ENCODE results near the gene CPLX3.

The CPLX3 gene

GRCh38 chr15:74843891-74844299 is 17.5 kb downstream of the CPLX3 start:
- DNase-seq (ENCODE audit: low read depth in 2 of 3, low spot score in 2 of 3): no peak

DNA sequence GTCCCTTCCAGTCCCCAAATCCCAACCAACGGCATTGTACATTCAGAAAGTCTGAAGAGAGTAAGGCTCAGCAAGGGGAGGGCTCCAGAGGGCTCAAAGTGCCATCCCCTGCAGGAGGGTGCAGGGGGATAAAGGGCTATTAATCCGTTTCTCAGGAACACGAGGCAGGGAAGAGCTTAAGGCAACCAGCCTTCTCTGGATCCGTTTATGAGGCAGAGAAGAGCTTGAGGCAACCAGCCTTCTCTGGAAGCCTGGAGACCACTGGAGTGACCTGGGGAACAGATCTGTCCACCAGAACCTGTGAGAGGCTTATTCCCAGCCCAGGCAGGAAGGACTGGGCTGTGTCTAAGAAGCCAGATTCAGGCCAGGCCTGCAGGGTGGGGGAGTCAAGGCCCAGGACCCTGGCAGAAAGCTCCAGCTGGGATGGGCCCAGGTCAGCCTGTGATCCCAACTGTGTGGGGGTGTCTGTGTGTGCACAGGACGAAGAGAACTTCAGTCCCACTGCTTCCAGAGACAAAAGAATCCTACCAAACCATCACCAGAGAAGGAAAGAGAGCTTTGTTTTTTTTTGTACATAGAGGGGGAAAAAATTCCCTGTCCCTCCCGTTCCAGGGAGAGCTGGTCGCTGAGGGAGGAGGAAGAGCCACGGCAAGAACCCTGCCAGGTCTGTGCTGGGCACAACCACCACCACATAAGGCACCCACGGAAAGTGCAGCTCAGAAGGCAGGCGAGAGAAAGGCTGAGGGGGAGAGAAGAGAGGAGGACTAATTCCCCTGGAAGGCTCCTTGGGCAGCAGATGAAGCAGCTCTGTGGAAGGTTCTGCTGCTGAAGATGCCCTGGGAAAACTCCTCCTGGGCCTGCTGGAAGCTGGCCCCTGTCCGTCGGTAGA is 18.1 kb downstream of the CPLX3 start:
- no peak for DNase-seq (ENCODE audit: low read depth in 2 of 3, low spot score in 2 of 3)

- no peak for DNase-seq (ENCODE audit: low read depth in 2 of 3, low spot score in 2 of 3)
Measured at GRCh38 chr15:74845208-74845568, 18.8 kb downstream of the CPLX3 start.

DNA sequence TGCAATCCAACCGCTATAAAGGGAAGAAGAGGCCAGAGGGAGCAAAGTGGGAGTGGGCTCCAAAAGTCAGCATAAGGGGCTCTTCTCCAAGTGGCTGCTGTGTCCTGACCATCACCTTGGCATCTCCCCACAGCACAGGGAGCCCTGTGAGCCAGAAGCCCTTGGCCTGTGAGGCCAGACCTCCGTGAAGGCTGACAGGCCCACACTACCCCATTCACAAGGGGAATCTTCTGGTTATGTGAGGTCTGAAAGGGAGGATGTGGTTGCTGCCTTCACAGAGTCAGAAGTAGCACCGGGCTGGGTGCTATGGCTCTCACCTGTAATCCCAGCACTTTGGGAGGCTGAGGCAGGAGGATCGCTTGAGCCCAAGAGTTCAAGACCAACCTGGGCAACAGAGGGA is 19.2 kb downstream of the CPLX3 start:
- no peak for DNase-seq (ENCODE audit: low read depth in 2 of 3, low spot score in 2 of 3)

DNA sequence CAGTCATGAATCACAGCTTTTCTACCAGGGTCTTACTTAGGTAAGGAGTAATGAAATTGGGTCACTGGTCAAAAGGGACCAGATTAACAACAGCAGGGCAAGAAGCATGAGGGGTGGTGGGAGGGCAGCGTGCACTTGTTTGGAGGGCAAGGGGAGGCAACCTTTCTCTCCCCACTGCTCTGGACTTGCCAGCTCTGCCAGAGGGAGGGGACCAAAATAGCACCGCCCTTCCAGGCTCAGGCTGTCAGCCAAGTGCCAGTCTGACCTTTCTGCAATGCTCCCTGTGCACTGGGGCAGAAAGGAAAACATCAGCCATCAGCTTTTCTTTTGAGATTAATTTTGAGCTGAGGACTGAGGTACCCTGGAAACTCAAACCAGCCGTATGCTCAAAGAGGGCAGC is 21.0 kb downstream of the CPLX3 start:
- no peak for DNase-seq (ENCODE audit: low read depth in 2 of 3, low spot score in 2 of 3)

DNA sequence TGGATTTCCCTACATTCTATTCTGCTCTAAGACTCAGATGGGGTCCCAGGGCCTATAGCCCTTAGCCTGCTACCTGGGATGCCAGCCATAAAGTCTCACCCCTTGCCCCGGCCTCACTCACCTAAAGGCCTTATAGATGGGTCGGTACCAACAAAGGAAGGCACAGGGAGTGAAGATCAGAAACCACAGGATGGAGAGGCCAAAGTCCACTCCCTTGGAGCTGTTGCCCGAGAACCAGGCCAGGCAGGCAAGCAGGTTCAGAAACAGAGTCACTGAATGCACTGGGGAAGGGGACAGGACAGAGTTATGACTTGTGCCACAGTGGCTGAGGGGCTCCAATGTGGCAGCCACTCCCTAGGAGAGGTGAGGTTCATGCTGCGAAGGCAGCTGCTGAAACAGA is 24.0 kb downstream of the CPLX3 start:
- no peak for DNase-seq (ENCODE audit: low read depth in 2 of 3, low spot score in 2 of 3)

DNA sequence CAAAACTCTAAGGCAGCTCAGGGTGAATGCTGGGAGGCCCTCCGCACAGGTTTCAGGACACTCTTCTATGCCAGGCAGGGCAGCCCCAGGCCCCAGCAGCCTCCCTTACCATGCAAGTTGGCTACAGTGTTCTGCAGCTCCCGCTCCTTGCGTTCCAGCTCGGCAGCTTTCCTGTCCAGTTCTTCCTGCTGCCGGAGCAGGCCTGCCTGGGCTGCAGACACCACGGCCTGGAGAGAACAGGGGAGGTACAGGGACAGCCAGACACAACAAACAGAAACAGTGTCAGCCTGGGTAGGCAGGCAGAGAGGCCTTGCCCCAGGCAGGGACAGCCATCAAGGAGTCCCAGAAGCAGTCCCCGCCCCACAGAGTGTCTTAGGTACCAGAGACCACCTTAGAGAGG is 25.5 kb downstream of the CPLX3 start:
- no peak for DNase-seq (ENCODE audit: low read depth in 2 of 3, low spot score in 2 of 3)

GRCh38 chr15:74854453-74855022 is 28.1 kb downstream of the CPLX3 start:
- DNase-seq (ENCODE audit: low read depth in 2 of 3, low spot score in 2 of 3): no peak

DNA sequence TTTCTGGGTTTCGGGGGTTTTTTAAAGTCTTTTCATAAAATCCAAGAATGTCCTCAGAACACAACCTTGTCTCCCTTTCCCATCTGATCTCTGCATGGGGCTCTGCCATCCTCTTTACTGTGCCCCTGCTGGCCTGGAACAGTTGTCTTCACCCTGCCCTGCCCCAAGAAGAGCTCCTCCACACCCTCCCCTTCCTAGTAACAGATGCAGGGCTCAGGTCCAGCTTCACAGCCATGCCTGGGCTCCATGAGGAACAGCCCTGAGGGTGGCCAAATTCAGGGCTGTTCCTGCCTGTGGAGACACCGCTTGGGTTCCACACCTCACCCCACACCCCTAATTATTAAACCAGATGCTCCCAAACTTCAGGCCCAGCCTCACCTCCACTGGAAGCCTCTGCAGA is 29.4 kb downstream of the CPLX3 start:
- no peak for DNase-seq (ENCODE audit: low read depth in 2 of 3, low spot score in 2 of 3)

- no peak for DNase-seq (ENCODE audit: low read depth in 2 of 3, low spot score in 2 of 3)
Measured at GRCh38 chr15:74856537-74856936, 30.1 kb downstream of the CPLX3 start.

DNA sequence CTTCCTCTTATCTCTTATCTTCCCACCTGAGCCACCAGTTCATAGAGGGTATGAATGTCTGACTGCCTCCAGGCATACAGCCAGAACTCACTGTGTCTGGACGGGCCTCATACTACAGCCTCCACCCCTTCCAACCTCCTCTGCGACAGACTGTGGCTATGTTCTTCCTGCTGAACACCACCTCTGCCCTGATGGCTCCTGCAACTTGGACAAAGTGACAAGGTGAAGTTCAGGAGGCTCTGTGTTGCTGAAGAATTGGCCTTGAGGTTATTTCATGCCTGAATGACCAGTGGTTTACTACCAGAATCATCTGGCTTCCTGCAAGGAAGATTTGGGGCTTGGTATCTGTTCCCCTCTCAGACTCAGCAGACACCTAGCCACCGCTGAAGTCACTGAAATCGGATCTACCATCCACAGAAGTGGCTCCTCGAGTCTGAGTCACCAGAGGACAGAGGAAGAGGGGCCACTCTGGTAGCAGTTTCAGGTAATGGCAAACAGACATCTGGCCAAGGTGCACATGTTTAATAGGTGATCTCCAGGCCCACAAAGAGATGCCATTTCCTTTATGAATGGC is 30.7 kb downstream of the CPLX3 start:
- DNase-seq (ENCODE audit: low read depth in 2 of 3, low spot score in 2 of 3): no peak

- no peak for DNase-seq (ENCODE audit: low read depth in 2 of 3, low spot score in 2 of 3)
Measured at GRCh38 chr15:74857671-74858368, 31.4 kb downstream of the CPLX3 start.

DNA sequence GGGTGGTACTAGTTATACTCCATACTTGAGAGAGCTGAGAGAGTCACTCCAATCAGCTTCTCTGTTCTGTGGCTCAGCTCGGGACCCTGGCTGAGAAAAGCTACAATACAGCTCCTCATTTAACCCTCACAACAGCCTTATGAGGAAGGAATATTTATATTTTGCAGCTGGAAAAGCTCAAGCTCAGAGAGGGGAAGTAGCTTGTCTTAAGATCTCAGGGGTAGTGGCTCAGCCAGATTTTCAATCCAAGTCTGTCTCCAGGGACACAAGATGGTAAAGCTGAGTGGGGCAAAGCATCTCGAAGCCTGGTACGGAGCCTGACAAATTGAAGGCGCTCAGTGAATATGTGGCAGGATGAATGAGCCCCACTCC is 31.9 kb downstream of the CPLX3 start:
- DNase-seq (ENCODE audit: low read depth in 2 of 3, low spot score in 2 of 3): no peak

GRCh38 chr15:74863239-74864056 is 37.0 kb downstream of the CPLX3 start:
- DNase-seq (ENCODE audit: low read depth in 2 of 3, low spot score in 2 of 3): no peak

GRCh38 chr15:74864296-74864695 is 37.9 kb downstream of the CPLX3 start:
- no peak for DNase-seq (ENCODE audit: low read depth in 2 of 3, low spot score in 2 of 3)

- no peak for DNase-seq (ENCODE audit: low read depth in 2 of 3, low spot score in 2 of 3)
Measured at GRCh38 chr15:74865316-74865715, 38.9 kb downstream of the CPLX3 start.

- DNase-seq (ENCODE audit: low read depth in 2 of 3, low spot score in 2 of 3): no peak
Measured at GRCh38 chr15:74866090-74866489, 39.7 kb downstream of the CPLX3 start.

DNA sequence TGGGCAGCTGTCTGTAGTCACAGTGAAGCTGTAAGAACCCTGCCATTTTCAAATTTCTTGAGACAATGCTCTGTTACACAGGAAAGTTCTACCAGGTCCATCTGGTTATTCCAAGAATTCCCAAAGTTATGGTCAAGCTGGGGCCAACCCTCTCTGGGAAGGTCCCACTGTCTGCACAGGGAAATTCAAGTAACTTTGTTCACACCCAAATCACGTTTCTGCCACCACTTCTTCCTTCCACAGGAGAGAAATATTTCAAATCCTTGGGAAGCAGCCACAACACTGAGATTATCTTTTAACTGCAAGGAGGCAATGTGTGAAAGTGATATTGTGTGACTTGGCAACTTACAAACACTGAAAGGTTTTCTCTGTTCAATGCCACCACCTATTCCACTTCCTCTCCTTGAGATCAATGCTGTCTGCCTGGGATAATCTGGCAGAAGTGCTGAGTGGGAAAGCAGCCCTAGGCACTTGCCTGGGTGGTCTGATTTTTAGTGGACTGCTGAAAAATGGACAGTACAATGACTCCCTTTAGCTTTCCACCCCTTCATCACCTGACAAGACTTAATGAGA is 41.1 kb downstream of the CPLX3 start:
- DNase-seq (ENCODE audit: low read depth in 2 of 3, low spot score in 2 of 3): no peak

- DNase-seq (ENCODE audit: low read depth in 2 of 3, low spot score in 2 of 3): no peak
Measured at GRCh38 chr15:74868059-74868458, 41.6 kb downstream of the CPLX3 start.

- DNase-seq (ENCODE audit: low read depth in 2 of 3, low spot score in 2 of 3): no peak
Measured at GRCh38 chr15:74869372-74869725, 42.9 kb downstream of the CPLX3 start.
